Common myeloid progenitor, CD34-positive (primary cell): ENCODE results near the gene SERPINB8.

Experiments used
- CTCF ChIA-PET: fragments of 350-600 bp; sonication (Branson Sonifier 250); formaldehyde crosslinking; loops from one replicate; lab custom pipeline; 2021; ENCODE audit warnings: antibody characterized with exemption; lab: Charles Lee
- POLR2A ChIA-PET: fragments of 350-600 bp; sonication (Branson Sonifier 250); formaldehyde crosslinking; loops from one replicate; lab custom pipeline; 2021; ENCODE audit warnings: antibody characterized with exemption; lab: Charles Lee
- DNase-seq, 3 donors: peaks; one replicate each; pipeline versions ENCODE4 v3.0.0 to v3.0.0-alpha.2; 2013
- H3K27ac ChIP-seq, 2 experiments: 1 replicate in 1 of 2; 2 replicates in 1 of 2; pipeline ENCODE4 v1.7.0; 2013; ENCODE audit warnings: inconsistent platforms in 2 of 2, low read length in 2 of 2, mild to moderate bottlenecking in 2 of 2, low read depth in 1 of 2, moderate library complexity in 1 of 2; ENCODE audit not compliant: severe bottlenecking in 2 of 2, insufficient read depth in 1 of 2, poor library complexity in 1 of 2
- H3K27me3 ChIP-seq, 5 experiments: replicated peaks in 2 of 5; 1 replicate in 3 of 5; 2 replicates in 2 of 5; pipeline versions ENCODE4 v1.6.1 to v1.7.0; 2013; ENCODE audit warnings: low read length in 4 of 5, mild to moderate bottlenecking in 2 of 5, moderate library complexity in 2 of 5, inconsistent platforms in 1 of 5; ENCODE audit not compliant: insufficient read depth in 5 of 5, control insufficient read depth in 4 of 5
- H3K36me3 ChIP-seq, 4 experiments: 1 replicate in 2 of 4; 2 replicates in 2 of 4; pipeline versions ENCODE4 v1.6.1 to v1.7.0; 2013; ENCODE audit warnings: low read length in 3 of 4, control low read depth in 1 of 4, mild to moderate bottlenecking in 1 of 4; ENCODE audit not compliant: control insufficient read depth in 4 of 4, insufficient read depth in 4 of 4
- H3K4me1 ChIP-seq, 4 experiments: 1 replicate in 3 of 4; 2 replicates in 1 of 4; pipeline versions ENCODE4 v1.6.1 to v1.7.1; 2013; ENCODE audit warnings: low read length in 3 of 4, mild to moderate bottlenecking in 3 of 4, control low read depth in 1 of 4, inconsistent platforms in 1 of 4, moderate library complexity in 1 of 4; ENCODE audit not compliant: control insufficient read depth in 4 of 4, insufficient read depth in 4 of 4; ENCODE audit errors: control extremely low read depth in 1 of 4
- H3K4me3 ChIP-seq, 7 experiments: 1 replicate in 4 of 7; 2 replicates in 3 of 7; pipeline versions ENCODE4 v1.5.1 to v1.7.0; 2013; ENCODE audit warnings: mild to moderate bottlenecking in 7 of 7, low read length in 6 of 7, moderate library complexity in 6 of 7, inconsistent platforms in 2 of 7, low read depth in 2 of 7, control low read depth in 1 of 7; ENCODE audit not compliant: insufficient read depth in 4 of 7, control insufficient read depth in 1 of 7; ENCODE audit errors: extremely low read depth in 1 of 7
- H3K9me3 ChIP-seq, 5 experiments: 1 replicate in 4 of 5; 2 replicates in 1 of 5; pipeline versions ENCODE4 v1.6.1 to v1.7.1; 2013; ENCODE audit warnings: low read length in 4 of 5, mild to moderate bottlenecking in 2 of 5, inconsistent platforms in 1 of 5, low read depth in 1 of 5, moderate library complexity in 1 of 5; ENCODE audit not compliant: control insufficient read depth in 4 of 5, insufficient read depth in 2 of 5; ENCODE audit errors: control extremely low read depth in 1 of 5
- WGBS: methylation state at CpG from one replicate; pipeline ENCODE4 v1.1.5; 2013; ENCODE audit not compliant: insufficient coverage; 5-methylcytosine and 5-hydroxymethylcytosine counted together

Gene SERPINB8

DNA sequence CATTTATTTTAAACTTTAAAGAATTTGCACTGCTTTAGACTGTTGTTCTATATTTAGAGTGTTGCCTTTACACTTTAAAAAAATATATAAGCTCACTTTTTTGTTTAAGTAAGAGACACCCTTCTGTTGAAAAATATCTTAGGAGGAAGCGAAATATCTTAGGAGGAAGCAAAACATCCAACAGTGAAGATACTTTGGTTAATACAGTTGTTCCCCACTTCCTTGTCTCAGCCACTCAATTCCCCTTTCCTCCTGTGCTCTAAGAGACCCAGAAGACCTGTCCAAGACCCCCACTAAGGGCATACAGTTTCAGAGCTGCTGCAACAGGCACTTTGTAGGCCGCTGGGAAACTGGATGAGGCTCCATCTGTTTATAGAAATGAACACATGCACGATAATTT is 5.7 kb downstream of the SERPINB8 start:
- DNase-seq: peak in 1 of 3 donors; percentile 32
- ChIA-PET CTCF (interaction anchor here (1.2 to 5.9 kb wide), 7 partner anchors 8 to 40 kb away, joined by 3 to 45 read pairs (median 4); no protein-coding TSS in a partner anchor), POLR2A (no interaction called here)
- Histone ChIP-seq H3K27ac (no peak overlapping the region), H3K27me3 (no peaks in the 10 kb centered on the region), H3K4me1 (peaks cover 6 to 45% (median 28%) of the 10 kb centered on the region in 4 experiments), H3K36me3 (peaks cover 0 to 2% (median 0%) of the 10 kb centered on the region in 4 experiments), H3K4me3 (peak overlapping the region in 2 of 7 experiments; percentile 38 to 43), H3K9me3 (no peaks in the 10 kb centered on the region)
- 67% methylated on average over 2 of the region's 3 CpGs for WGBS

GRCh38 chr18:63977040-63977439 is 7.2 kb downstream of the SERPINB8 start:
- Histone ChIP-seq H3K4me3 (no peak overlapping the region), H3K27ac (no peak overlapping the region), H3K27me3 (no peaks in the 10 kb centered on the region), H3K4me1 (peaks cover 4 to 33% (median 18%) of the 10 kb centered on the region in 4 experiments), H3K36me3 (peaks cover 0 to 11% (median 3%) of the 10 kb centered on the region in 4 experiments), H3K9me3 (no peaks in the 10 kb centered on the region)
- DNase-seq: no peak
- ChIA-PET POLR2A (no interaction called here), CTCF (interaction anchor here (1.4 to 5.9 kb wide), 4 partner anchors 14 to 41 kb away, joined by 3 to 45 read pairs (median 10); no protein-coding TSS in a partner anchor)
- WGBS: 100% methylated on average over 1 of the region's 3 CpGs

- H3K27me3 ChIP-seq: no peaks in the 10 kb centered on the region
- no peaks in the 10 kb centered on the region for H3K9me3 ChIP-seq
- H3K4me3 ChIP-seq: peak overlapping the region in 1 of 7 experiments; percentile 61
- no peak overlapping the region for H3K27ac ChIP-seq
- H3K4me1 ChIP-seq: peaks cover 4 to 32% (median 17%) of the 10 kb centered on the region in 4 experiments
- CTCF ChIA-PET: interaction anchor here (1.5 to 1.7 kb wide), 3 partner anchors 16 to 21 kb away, joined by 5 to 7 read pairs (median 5); no protein-coding TSS in a partner anchor
- peaks cover 2 to 25% (median 10%) of the 10 kb centered on the region in 4 experiments for H3K36me3 ChIP-seq
- WGBS: 38% methylated on average over 6 of the region's 6 CpGs
- POLR2A ChIA-PET: no interaction called here
- peak; percentile 57 to 69 (median 68) for DNase-seq
Observed at GRCh38 chr18:63979409-63979920, 9.6 kb downstream of the SERPINB8 start.

GRCh38 chr18:63980027-63980426 is 10.1 kb downstream of the SERPINB8 start:
- H3K4me1 ChIP-seq: peaks cover 4 to 26% (median 15%) of the 10 kb centered on the region in 4 experiments
- DNase-seq: no peak
- H3K27ac ChIP-seq: no peak overlapping the region
- no peaks in the 10 kb centered on the region for H3K27me3 ChIP-seq
- ChIA-PET CTCF (interaction anchor here (1.5 to 1.7 kb wide), 3 partner anchors 16 to 22 kb away, joined by 5 to 7 read pairs (median 5); no protein-coding TSS in a partner anchor), POLR2A (no interaction called here)
- no peak overlapping the region for H3K4me3 ChIP-seq
- H3K9me3 ChIP-seq: no peaks in the 10 kb centered on the region
- peaks cover 2 to 28% (median 11%) of the 10 kb centered on the region in 4 experiments for H3K36me3 ChIP-seq
- whole genome bisulfite sequencing: 95% methylated on average over 2 of the region's 7 CpGs

GRCh38 chr18:63980896-63981460 is 11.1 kb downstream of the SERPINB8 start:
- H3K9me3 ChIP-seq: no peaks in the 10 kb centered on the region
- ChIA-PET POLR2A (no interaction called here), CTCF (interaction anchor here (0.7 to 1.7 kb wide), 4 partner anchors 17 to 157 kb away, joined by 3 to 7 read pairs (median 4); no protein-coding TSS in a partner anchor)
- H3K4me3 ChIP-seq: no peak overlapping the region
- no peak for DNase-seq
- no peak overlapping the region for H3K27ac ChIP-seq
- peaks cover 2 to 36% (median 11%) of the 10 kb centered on the region in 4 experiments for H3K36me3 ChIP-seq
- WGBS: 97% methylated on average over 3 of the region's 6 CpGs
- H3K27me3 ChIP-seq: no peaks in the 10 kb centered on the region
- H3K4me1 ChIP-seq: peaks cover 0 to 17% (median 9%) of the 10 kb centered on the region in 4 experiments

- ChIA-PET POLR2A (no interaction called here), CTCF (interaction anchor here (0.9 kb wide), 1 partner anchor 46 kb away, joined by 3 read pairs; no protein-coding TSS in a partner anchor)
- H3K36me3 ChIP-seq: peaks cover 2 to 41% (median 12%) of the 10 kb centered on the region in 4 experiments
Observed at GRCh38 chr18:63981719-63982118, 11.8 kb downstream of the SERPINB8 start.

DNA sequence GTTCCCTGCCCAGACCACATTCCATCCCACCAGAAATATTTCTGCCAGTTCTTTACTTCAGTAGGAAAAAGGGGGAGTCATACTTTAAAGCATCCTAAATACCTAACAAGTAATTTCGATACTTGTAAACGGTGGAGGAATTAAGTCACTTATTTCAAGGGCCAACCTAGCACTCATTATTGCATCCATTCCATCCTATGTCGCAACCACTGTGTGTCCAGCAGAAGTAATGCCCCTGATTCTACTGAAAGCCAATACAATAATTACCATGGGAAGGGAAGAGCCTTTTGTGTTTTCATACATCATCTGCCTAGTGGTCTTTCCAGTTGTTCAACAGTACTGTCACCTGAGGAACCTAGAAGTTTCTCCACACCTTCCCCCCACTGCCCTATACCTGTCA is 12.5 kb downstream of the SERPINB8 start:
- DNase-seq: no peak
- peaks cover 0 to 8% (median 5%) of the 10 kb centered on the region in 4 experiments for H3K4me1 ChIP-seq
- POLR2A ChIA-PET: no interaction called here
- H3K9me3 ChIP-seq: no peaks in the 10 kb centered on the region
- CTCF ChIA-PET: no interaction called here
- no peak overlapping the region for H3K27ac ChIP-seq
- H3K4me3 ChIP-seq: no peak overlapping the region
- peaks cover 2 to 47% (median 16%) of the 10 kb centered on the region in 4 experiments for H3K36me3 ChIP-seq
- WGBS: 100% methylated on average over 1 of the region's 3 CpGs
- no peaks in the 10 kb centered on the region for H3K27me3 ChIP-seq

More at GRCh38 chr18:63981719-63982118, 11.8 kb downstream of the SERPINB8 start:
- no peaks in the 10 kb centered on the region for H3K9me3 ChIP-seq
- DNase-seq: no peak
- no peak overlapping the region for H3K4me3 ChIP-seq
- no peaks in the 10 kb centered on the region for H3K27me3 ChIP-seq
- no peak overlapping the region for H3K27ac ChIP-seq
- H3K4me1 ChIP-seq: peaks cover 0 to 10% (median 5%) of the 10 kb centered on the region in 4 experiments
- 97% methylated on average over 2 of the region's 2 CpGs for WGBS
